Esophagus muscularis mucosa (tissue), 4 donors: ENCODE measurements around the gene RILPL1.

Experiments used
- CTCF ChIP-seq, 3 experiments: fragments of 200-600 bp in 2 of 3; fragments of 450-650 bp in 1 of 3; sonication (generic) in 2 of 3; IDR thresholded peaks; one replicate each; pipeline ENCODE4 v1.5.1; 2017 to 2019; ENCODE audit warnings: antibody characterized with exemption in 3 of 3, mild to moderate bottlenecking in 2 of 3, moderate library complexity in 1 of 3
- EP300 ChIP-seq: sonication (generic); formaldehyde crosslinking; IDR thresholded peaks from one replicate; pipeline ENCODE4 v1.6.1; 2017; ENCODE audit warnings: antibody characterized with exemption
- POLR2A ChIP-seq: fragments of 450-650 bp; IDR thresholded peaks from one replicate; pipeline ENCODE4 v1.6.1; 2017; ENCODE audit warnings: antibody characterized with exemption, moderate library complexity, mild to moderate bottlenecking, low read depth
- POLR2AphosphoS5 ChIP-seq, 2 donors: sonication (generic); formaldehyde crosslinking; IDR thresholded peaks; one replicate each; pipeline ENCODE4 v1.6.1; 2017; ENCODE audit warnings: antibody characterized with exemption in 2 of 2

GRCh38 chr12:123449856-123450255 lies 83.7 kb downstream of the RILPL1 start:
- TF ChIP-seq POLR2A (no peak), CTCF (IDR thresholded peaks at IDR 0.05) (no peak), EP300 (no peak), POLR2AphosphoS5 (IDR thresholded peaks at IDR 0.05) (no peak)
